NK-92 (cell line): Measurements from ENCODE around the gene ATP2B2.

Source experiments
- DNase-seq: peaks from one replicate; lab custom pipeline; 2025; ENCODE audit not compliant: unreplicated experiment; lab: John Stamatoyannopoulos, UW

The ATP2B2 gene

DNA sequence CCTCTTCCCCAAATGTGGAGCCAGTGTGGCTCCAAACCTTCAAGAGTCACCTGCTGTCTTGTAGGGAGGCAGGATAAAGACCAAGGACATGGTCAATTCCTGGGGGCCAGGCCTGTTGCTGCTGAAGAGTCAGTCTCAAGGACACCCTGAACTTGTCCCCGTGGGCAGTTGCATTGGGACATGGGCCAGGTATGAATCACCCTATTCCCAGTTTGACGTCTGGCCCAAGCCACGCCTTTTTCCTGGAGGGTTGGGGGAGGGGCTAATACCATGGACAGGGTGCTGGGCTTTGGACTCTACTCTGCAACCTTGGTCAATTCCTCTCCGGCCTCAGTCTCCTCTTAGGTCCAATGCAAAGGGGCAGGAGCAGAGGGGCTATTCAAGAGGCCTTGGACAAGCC, 10.4 kb downstream of the ATP2B2 start:
- no peak for DNase-seq

DNA sequence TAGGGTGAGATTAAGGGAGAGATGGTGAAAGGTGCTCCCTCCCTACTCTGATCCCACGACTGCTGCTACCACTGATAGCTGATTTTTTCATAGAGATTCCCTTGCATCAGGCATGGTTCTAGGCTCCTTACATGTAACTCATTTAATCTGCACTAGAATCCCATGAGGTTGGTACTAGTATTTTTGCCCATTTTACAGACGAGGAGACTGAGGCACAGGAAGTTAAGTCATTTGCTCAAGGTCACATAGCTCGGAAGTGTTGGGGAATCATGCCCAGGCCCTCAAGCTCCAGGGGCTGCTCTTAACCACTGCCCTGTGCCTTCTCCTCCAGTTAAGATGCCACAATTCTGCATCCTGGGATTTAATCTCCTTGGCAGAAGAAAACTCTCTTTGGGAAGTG, 11.2 kb downstream of the ATP2B2 start:
- DNase-seq = no peak

DNA sequence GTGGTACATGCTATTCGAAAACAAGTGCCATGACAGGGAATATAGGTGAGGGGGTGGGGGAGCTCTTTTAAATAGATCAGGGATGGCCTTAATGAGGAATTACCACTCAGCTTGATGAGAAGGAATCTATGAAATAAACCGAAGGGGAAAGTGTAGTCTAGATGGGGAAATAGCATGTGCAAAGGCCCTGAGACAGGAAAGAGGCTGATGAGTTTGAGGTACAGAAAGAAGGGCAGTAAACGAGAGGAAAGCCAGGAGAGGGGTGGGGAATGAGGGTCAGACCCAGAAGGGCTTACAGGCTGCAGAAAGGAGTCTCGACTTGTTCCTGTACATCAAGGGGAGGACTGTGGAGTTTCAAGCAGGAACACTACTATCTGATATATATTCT, 12.2 kb downstream of the ATP2B2 start:
- DNase-seq = no peak

DNA sequence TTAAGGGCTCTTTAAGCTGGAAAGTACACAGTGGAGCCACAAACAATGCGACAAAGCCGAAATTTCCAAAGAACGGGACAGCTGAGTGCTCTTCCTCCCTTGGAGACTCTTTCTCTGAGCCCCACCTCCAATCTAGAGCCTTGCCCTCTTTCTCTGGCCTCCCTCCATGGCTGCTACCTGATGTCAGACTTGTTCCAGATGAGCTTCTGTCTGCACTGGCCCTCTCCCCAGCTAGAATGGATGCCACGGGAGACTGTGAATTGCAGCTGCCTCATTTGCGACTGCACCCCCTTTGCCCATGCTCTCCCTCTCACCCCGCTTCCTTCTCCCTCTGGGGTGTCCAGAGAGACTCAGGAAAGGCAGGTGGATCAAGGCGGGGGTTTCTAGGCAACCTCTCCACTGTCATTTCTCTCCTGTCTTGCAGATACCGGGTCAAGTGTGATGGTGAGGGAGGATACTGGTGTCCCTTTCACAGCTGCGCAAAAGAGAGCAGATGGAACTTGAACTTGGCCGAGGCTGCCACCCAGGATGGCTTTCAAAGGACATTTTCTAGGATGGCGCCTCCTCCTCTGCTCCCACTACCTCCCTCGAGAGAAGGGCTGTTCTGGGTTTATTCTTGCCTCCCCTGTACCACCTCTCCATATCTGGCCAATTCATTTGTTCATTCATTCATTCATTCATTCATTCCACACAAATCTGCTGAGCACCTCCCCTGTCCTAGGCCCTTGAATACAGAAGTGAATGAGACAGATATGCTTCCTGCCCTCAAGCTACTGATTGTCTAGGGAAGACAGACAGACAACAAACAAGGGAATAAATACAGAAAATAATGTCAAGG, 12.8 kb downstream of the ATP2B2 start:
- no peak for DNase-seq

DNA sequence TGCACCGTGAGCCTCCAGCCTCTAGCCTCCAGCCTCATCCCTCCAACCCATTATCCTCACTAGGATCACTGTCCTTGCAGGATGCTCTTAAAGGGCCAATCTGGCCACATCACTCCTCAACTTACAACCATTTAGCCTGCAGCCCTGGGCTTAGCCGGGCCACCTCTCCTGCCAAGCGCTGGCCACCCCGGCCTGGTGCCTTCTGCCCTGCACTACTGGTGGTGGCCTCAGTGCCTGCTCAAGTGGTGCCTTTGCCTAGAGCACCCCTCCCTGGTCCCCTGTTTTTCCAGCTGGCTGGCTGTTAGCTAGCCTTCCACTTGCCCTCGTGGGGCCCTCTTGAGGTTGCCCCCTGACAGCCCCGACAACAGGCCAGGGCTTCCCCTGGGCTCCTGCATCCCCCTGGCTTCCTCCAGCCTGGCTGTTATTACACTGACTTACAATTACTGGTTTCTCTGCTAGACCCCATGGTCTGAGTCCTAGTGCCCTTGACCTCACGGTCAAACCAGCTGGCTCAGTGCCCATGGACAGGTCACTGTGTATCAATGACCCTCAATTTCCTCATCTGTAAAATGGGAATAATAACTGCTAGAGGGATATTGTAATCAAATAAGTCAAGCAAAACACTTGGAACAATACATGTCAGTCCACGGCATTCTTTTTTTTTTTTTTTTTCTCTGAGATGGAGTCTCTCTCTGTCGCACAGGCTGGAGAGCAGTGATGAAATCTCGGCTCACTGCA, 15.5 kb downstream of the ATP2B2 start:
- DNase-seq = no peak

DNA sequence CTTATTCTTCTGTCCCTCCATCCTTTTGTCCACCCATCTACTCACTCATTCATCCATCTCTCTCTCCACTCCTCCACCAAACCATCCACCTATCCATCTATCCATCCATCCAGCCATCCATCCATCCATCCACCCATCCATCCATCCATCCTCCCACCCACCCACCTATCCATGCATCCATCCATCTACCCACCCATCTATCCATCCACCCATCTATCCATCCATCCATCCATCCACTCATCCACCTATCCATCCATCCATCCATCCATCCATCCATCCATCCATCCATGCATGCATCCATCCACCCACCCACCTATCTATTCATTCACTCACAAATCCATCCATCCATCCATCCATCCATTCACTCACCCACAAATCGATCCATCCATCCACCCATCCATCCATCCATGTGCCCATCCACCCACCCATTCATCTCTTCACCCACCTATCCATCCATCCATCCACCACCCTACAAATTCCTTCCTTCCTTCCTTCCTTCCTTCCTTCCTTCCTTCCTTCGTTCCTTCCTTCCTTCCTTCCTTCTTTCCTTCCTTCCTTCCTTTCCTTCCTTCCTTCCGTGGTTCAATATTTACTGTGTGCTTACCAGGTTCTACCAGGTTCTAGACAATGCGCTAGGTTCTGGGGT, 17.3 kb downstream of the ATP2B2 start:
- no peak for DNase-seq

DNA sequence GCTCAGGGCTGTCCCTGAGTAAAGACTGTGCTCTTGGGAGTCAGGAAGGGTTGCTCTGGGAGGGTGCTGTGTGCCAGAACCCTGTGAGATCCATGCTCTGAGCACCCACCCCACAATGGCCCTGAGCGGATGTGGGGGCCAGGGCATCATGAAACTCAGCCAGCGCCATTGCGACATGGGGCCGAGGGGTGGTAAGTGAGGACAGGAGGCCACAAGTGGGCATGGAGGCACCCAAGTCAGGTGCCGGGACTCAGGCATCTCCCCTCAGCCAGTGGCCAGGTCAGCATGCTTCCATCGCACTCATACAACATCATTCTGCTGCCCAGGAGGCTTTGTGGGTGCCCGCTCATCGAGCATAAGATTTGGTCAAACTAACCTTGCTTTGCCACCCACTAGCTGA, 19.6 kb downstream of the ATP2B2 start:
- no peak for DNase-seq

DNA sequence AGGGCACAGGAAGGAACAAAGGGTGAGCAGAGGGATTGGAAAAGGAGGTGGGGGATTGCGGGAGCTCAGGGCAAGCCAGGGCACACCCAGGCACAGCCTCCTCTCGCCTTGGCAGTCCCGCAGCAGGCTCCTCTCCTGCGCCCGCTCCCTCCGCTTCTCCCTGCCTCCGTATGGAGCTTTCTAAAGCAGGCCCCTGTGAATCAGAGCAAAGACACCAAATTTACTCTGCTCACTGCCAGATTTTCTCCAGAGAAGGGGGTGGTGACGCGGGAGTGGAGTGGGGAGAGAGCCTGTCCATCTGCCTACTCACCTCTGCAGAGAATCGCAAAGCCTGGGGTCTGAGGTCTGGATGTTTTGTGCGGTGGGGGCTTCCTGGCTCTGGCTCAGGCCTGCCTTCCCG, 20.0 kb downstream of the ATP2B2 start:
- no peak for DNase-seq

DNA sequence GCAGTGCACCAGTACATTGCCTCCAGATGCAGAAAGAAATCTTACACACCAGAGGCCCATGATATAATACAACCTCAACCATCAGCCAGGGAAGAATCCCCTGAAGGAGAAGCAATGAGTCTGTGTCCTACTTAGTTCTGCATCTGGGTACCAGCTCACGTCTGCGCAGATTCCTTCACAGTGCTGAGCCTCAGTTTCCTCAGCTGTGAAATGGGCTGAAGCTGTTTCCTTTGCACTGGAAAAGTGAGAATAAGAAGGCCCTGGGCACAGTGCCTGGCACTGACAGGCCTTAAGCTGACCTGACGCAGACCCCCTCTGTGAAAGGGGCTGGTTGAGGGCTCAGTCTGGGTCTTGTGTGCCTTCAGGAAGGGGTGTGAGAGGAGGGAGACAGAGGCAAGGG, 20.7 kb downstream of the ATP2B2 start:
- no peak for DNase-seq

DNA sequence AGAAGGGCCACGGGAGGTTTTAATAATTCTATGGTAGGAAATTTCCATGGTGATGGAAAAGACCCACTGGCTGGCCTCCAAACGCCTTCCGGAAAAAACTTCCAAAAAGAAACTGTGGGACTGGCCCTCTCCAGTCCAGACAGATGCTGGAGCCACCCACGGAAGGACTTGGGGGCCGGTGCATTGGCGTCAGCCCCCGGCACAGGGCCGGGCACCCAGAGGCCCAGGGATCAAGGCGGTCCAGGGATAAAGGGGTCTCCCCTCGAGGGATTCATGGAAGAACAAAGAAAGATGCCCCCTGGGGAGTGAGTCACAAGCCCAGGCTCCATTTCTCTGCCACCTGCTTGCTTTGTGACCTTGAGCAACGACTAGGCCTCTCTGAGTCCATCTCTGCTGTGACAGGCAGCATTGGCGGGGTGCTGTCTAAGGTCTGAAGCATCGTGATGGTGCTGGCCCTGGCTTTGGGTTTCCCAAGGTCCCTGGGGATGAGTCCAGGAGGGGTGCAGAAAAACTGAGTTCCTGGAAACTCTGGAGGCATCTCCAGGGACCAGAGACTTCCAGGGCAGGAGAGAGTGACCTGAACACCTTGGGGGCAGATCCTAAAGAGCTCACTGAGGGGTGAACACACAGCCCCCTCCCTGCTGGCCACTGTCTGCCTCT, 21.6 kb downstream of the ATP2B2 start:
- no peak for DNase-seq

DNA sequence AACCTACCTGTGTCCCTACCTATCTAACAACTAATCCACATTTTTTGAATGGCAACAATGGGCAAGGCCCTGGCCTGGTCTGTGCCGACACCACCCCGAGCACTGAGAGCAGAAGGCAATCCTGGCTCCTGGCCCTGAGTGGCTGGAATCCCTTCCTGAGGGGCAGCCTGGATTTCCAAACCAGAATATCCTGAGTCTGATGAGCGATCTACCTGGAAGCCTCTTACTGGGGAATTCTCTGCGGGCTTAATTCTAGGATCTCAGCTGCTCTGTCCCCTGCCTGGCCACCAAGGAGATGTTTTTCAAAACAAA, 22.1 kb downstream of the ATP2B2 start:
- DNase-seq = no peak

DNA sequence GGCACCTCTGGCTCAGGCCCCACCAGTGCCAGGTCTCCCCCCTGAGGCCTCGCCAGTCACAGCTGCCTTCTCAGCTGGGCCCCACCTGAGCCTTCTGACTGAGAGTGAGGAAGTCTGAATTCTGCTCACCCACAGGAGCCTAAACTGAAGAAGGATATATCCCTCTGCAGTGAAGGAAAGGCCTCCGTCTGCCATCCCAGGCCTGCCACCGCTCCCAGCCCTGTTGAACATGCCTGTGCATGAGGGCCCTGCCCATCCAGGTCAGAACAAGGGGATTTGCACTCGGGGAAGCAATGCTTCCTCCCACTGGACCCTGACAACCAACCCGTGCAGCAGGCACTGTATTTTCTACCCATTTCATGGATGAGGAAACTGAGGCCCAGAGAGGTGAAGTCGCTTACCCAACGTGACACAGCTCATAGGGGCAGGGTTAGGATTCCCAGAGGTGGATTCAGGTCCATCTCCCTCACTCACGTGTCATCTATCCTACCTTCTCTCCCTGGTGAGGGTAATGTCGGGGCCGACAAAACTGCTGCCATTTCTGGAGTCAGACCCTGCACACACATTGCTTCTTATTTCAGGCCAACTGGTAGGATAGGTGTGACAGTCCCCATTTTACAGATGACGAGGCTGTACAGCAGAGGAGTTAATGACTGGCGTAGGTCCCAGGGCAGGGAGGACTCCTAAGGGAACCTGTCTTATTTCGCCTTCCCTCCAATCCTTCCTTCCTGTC, 22.6 kb downstream of the ATP2B2 start:
- no peak for DNase-seq

DNA sequence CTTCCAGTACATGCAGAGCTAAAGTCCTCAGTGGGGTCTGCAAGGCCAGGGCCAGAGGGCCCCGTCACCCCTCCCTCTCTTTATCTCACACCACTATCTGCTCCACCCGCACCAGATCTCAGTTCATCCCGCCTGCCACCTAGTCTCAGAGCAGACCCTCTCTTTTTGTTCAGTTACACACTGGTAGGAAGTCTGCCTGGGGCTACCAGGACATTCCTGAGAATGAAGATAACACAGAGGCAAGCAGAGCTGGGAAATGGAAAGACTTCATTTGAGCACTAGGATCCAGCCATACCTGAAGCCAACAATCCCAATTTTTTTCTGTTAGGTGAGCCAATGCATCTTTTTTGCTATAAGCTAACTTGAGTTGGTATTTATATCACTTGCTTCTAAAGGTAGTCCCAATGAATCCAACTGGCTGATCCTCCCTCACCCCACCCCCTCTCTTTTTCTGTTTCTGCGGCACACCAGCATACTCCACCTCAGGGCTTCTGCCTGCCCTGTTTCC, 24.5 kb downstream of the ATP2B2 start:
- no peak for DNase-seq

DNA sequence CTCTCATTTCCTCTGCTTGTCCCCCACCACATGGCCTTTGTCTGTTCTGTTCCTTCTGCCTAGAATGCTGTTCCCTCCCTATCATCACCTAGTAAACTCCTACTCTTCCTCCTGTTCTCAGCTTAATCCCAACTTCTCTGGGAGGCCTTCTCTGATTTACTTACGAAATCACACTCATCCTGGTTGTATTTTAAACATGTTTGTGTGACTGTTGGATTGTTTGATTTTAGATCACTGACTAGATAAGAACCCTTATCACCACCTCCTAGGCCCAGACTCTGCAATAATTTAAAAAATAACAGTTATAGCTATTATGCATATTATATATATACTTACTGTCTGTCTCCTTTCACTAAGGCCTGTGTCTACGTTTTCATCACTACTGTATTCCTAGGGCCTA, 26.1 kb downstream of the ATP2B2 start:
- DNase-seq = no peak

DNA sequence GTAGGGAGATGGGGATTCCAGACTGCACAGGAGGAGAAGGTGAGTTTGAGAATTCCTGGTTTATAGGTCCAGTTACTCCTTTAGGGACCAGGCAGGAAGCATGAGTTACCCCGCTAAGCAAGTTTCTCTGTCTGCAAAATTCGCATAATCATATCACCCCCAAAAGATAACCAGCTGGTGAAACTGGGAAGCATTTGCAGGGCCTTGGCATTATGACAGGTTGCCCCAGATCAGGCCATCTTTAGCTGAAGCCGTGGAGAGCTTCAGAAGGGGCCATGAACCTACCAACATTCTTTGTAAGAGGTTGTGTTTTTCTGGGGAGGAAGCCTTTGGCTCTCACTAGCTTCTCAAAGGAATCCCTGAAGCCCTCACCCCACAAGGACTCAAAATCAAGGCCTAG, 29.4 kb downstream of the ATP2B2 start:
- no peak for DNase-seq

DNA sequence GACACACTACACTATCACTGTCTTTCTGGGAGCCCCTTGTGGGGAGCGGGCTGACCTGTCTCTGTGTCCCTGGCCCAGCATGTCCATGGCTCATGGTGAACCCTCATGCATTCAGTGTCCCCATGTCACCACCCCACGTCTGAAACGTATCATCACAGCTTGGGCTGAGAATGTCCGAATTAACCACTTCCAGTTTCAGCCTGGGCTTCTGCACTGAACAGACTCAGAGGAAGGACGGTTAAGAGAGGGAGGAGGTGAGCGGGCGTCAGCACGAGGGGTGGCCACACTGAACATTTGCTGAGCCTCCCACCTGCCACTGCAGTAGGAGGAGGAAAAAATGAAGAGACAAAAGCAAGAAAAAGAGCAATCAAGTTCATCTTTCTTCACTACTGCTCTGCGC, 30.5 kb downstream of the ATP2B2 start:
- DNase-seq = no peak

DNA sequence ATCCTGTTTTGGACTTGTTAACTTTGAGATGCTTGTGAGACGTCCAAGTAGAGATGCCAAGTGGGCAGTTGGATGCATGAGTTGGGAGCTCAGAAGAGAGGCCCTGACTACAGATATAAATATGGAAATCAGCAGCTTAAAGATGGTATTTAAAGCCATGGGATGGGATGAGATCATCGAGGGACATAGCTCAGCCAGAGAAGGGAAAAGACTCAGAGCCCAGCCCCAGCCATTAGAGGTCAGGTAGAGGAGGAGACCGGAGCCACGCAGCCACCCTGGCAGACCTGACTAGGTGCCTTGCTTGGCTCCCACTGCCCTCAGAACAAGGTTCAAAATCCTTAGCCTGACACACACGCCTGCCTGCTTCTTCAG, 31.1 kb downstream of the ATP2B2 start:
- no peak for DNase-seq

DNA sequence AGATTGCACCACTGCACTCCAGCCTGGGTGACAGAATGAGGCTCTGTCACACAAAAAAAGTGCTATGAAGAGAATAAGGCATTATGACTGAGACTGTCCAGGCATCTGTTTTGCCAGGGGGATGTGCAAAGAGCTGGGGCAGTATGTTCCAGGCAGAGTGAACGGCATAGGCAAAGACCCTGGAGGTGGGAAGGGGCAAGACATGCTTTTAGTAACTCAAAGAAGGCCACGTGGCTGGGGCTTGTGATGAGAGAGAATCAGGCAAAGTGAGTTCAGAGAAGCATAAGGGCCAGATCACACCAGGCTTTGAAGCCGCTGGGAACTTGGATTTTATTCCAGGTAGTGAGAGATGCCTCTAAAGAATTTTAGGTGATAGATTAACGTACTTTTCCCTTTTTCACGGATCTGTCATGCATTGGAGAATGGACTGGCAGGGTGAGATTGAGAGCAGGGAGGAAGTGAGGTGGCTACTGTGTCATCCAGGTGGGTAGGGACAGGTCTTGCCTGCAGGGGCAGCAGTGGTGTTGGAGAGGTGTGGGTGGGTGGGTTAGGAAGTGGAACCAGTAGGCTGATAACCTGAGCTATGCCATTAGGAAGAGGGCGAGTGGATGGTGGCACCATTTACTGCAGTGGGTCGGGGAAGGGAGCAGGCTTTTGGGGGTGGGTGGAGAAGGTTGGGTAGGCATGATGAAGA, 31.7 kb downstream of the ATP2B2 start:
- no peak for DNase-seq

DNA sequence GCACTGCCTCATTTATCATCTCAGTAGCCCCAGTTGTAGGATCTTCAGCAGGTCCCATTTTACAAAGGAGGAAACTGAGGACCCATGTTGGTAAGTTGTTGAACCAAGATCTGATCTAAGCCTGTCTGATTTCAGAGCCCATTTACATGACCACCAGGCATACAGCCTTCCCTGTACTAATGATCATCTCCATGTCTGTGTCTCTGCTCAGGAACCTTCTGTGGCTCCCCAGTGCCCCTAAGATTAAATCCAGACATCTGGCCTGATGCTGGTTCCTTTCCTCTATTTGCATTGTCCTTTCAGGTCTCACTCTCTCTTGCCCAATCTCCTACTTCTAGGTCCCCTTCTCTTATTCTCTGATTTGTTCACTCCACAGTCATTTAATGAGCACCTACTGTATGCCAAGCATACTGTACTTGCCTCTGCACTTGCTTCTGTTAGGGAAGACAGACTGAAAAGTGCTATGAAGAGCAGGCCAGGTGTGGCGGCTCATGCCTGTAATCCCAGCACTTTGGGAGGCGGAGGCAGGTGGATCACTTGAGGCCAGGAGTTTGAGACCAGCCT, 32.4 kb downstream of the ATP2B2 start:
- DNase-seq = no peak

DNA sequence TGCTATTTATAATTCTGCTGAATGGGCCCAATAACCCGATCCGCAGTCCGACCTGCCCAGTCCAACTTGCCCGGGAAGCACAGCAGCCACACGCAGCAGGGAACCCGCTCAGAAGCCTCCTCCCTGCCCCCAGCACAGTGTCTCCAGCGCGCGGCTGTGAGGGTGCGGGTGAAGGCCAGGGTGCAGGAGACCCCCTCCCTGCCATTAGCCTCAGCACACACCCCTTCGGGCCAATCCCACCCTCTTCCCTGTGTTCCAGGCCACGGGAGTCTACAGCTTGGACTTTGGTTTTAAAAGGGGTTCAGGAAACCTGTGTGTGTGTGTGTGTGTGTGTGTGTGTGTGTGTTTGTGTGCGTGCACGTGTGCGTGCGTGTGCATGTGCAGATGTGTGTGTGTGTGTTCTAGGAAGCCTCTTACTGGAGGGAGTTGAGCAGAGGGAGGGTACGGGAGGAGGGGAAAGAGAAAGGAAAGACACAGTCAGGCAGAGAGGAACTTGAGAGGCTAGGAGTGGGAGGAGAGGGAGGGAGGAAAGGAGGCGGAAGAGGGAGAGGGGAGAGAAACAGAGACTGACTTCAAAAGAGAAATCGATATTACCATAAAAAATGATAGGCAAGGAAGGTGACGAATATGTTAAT, 34.2 kb downstream of the ATP2B2 start:
- DNase-seq = no peak
